ENCODE results near the gene ADAMTS16.

The ADAMTS16 gene

GRCh38 chr5:5273976-5274375 is 133.8 kb downstream of the ADAMTS16 start:
- TF ChIP-seq, protein P1, sequence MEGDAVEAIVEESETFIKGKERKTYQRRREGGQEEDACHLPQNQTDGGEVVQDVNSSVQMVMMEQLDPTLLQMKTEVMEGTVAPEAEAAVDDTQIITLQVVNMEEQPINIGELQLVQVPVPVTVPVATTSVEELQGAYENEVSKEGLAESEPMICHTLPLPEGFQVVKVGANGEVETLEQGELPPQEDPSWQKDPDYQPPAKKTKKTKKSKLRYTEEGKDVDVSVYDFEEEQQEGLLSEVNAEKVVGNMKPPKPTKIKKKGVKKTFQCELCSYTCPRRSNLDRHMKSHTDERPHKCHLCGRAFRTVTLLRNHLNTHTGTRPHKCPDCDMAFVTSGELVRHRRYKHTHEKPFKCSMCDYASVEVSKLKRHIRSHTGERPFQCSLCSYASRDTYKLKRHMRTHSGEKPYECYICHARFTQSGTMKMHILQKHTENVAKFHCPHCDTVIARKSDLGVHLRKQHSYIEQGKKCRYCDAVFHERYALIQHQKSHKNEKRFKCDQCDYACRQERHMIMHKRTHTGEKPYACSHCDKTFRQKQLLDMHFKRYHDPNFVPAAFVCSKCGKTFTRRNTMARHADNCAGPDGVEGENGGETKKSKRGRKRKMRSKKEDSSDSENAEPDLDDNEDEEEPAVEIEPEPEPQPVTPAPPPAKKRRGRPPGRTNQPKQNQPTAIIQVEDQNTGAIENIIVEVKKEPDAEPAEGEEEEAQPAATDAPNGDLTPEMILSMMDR (IDR thresholded peaks at IDR 0.05; ENCODE audit: low read length) = no peak
- TF ChIP-seq EZH2phosphoT487 (IDR thresholded peaks at IDR 0.05; ENCODE audit: low read length) (no peak), EZH2 (optimal IDR thresholded peaks at IDR 0.05; ENCODE audit: low read depth, low read length) (no peak)
- H3K27me3 ChIP-seq (replicated peaks; ENCODE audit: insufficient read depth, low read length) = no peaks in the 10 kb centered on the region
- H3K4me1 ChIP-seq (ENCODE audit: low read length) = no peaks in the 10 kb centered on the region
- no peak overlapping the region for H3K9ac ChIP-seq (ENCODE audit: low read length)
- H3K9me2 ChIP-seq (replicated peaks; ENCODE audit: insufficient read depth, low read length) = no peaks in the 10 kb centered on the region
- H3K4me2 ChIP-seq (ENCODE audit: low read depth, low read length) = no peak overlapping the region
- no peak overlapping the region for H3K4me3 ChIP-seq (ENCODE audit: low read length)
- no peak for DNase-seq
- no peaks in the 10 kb centered on the region for H4K20me1 ChIP-seq (ENCODE audit: insufficient read depth, low read length)
- no peaks in the 10 kb centered on the region for H3K79me2 ChIP-seq (ENCODE audit: low read length)
- H3K36me3 ChIP-seq (replicated peaks; ENCODE audit: insufficient read depth, low read length) = no peaks in the 10 kb centered on the region
- no peak overlapping the region for H2AFZ ChIP-seq (ENCODE audit: low read length)
- no peak overlapping the region for H3K27ac ChIP-seq (ENCODE audit: low read length)
- H3F3A ChIP-seq (ENCODE audit: insufficient read depth, low read length) = no peaks in the 10 kb centered on the region
- no peaks in the 10 kb centered on the region for H3K9me3 ChIP-seq (replicated peaks; ENCODE audit: insufficient read depth, low read length)

DNA sequence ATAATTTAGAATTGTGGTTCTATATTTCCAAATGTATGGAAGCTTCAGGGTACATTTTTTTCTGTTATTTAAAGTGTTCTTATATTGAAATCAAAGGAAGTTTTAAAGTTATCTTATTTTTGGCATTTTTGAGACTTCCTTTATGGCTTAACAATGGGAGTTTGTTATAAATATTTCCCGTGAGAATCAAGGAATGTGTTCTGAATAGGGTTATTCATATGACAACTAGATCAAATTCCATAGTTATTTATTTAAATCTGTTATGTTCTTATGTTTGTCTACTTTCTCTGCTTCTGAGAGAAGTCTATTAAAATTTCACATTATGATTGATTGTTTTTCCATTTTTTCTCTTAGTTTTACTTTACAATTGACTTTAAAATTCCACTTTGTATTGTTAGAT is 135.1 kb downstream of the ADAMTS16 start:
- no peak overlapping the region for H2AFZ ChIP-seq (ENCODE audit: low read length)
- H3K36me3 ChIP-seq (replicated peaks; ENCODE audit: insufficient read depth, low read length) = no peaks in the 10 kb centered on the region
- H3K9me3 ChIP-seq (replicated peaks; ENCODE audit: insufficient read depth, low read length) = no peaks in the 10 kb centered on the region
- no peak overlapping the region for H3K27ac ChIP-seq (ENCODE audit: low read length)
- H3F3A ChIP-seq (ENCODE audit: insufficient read depth, low read length) = no peaks in the 10 kb centered on the region
- H3K4me3 ChIP-seq (ENCODE audit: low read length) = no peak overlapping the region
- H3K27me3 ChIP-seq (replicated peaks; ENCODE audit: insufficient read depth, low read length) = no peaks in the 10 kb centered on the region
- H4K20me1 ChIP-seq (ENCODE audit: insufficient read depth, low read length) = no peaks in the 10 kb centered on the region
- no peaks in the 10 kb centered on the region for H3K79me2 ChIP-seq (ENCODE audit: low read length)
- DNase-seq = no peak
- H3K4me2 ChIP-seq (ENCODE audit: low read depth, low read length) = no peak overlapping the region
- TF ChIP-seq EZH2phosphoT487 (IDR thresholded peaks at IDR 0.05; ENCODE audit: low read length) (no peak), EZH2 (optimal IDR thresholded peaks at IDR 0.05; ENCODE audit: low read depth, low read length) (no peak)
- TF ChIP-seq, protein P1 (IDR thresholded peaks at IDR 0.05; ENCODE audit: low read length) = no peak
- no peak overlapping the region for H3K9ac ChIP-seq (ENCODE audit: low read length)
- no peaks in the 10 kb centered on the region for H3K9me2 ChIP-seq (replicated peaks; ENCODE audit: insufficient read depth, low read length)
- no peaks in the 10 kb centered on the region for H3K4me1 ChIP-seq (ENCODE audit: low read length)

DNA sequence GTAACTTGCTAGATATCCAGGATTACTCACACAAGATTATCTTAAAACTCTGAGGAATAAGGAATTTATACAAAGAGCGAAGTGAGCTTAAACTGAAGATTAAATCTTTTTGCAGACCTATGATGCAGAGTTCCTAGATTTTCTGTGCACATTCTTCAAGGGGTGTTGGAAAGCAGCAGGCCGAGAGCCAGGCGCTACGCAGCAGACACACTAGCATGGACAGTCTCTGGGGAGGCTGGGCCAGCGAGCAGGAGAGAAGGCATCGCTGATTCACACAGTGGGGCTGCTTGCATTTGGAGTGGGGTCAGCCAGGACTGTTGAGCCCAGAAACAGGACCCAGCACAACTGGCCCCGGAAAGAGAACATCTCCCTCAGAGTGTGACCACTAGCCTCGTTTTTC is 136.3 kb downstream of the ADAMTS16 start:
- Histone ChIP-seq H4K20me1 (ENCODE audit: insufficient read depth, low read length) (no peaks in the 10 kb centered on the region), H3K4me3 (ENCODE audit: low read length) (no peak overlapping the region), H3F3A (ENCODE audit: insufficient read depth, low read length) (no peaks in the 10 kb centered on the region), H3K27me3 (replicated peaks; ENCODE audit: insufficient read depth, low read length) (no peaks in the 10 kb centered on the region), H3K79me2 (ENCODE audit: low read length) (no peaks in the 10 kb centered on the region), H3K36me3 (replicated peaks; ENCODE audit: insufficient read depth, low read length) (no peaks in the 10 kb centered on the region), H3K4me2 (ENCODE audit: low read depth, low read length) (no peak overlapping the region), H3K9me3 (replicated peaks; ENCODE audit: insufficient read depth, low read length) (no peaks in the 10 kb centered on the region), H3K9me2 (replicated peaks; ENCODE audit: insufficient read depth, low read length) (no peaks in the 10 kb centered on the region), H3K9ac (ENCODE audit: low read length) (no peak overlapping the region), H2AFZ (ENCODE audit: low read length) (no peak overlapping the region), H3K27ac (ENCODE audit: low read length) (no peak overlapping the region), H3K4me1 (ENCODE audit: low read length) (no peaks in the 10 kb centered on the region)
- TF ChIP-seq EZH2 (optimal IDR thresholded peaks at IDR 0.05; ENCODE audit: low read depth, low read length) (no peak), EZH2phosphoT487 (IDR thresholded peaks at IDR 0.05; ENCODE audit: low read length) (no peak)
- TF ChIP-seq, protein P1 (IDR thresholded peaks at IDR 0.05; ENCODE audit: low read length) = no peak
- no peak for DNase-seq

Measured in MM.1S (cell line).